ENCODE results near the gene C2orf68.
"Not testable (repeated sequence)": the region's sequence is repeated elsewhere in the genome, so short reads cannot be mapped to it uniquely, and the experiment has no call there.

The C2orf68 gene

DNA sequence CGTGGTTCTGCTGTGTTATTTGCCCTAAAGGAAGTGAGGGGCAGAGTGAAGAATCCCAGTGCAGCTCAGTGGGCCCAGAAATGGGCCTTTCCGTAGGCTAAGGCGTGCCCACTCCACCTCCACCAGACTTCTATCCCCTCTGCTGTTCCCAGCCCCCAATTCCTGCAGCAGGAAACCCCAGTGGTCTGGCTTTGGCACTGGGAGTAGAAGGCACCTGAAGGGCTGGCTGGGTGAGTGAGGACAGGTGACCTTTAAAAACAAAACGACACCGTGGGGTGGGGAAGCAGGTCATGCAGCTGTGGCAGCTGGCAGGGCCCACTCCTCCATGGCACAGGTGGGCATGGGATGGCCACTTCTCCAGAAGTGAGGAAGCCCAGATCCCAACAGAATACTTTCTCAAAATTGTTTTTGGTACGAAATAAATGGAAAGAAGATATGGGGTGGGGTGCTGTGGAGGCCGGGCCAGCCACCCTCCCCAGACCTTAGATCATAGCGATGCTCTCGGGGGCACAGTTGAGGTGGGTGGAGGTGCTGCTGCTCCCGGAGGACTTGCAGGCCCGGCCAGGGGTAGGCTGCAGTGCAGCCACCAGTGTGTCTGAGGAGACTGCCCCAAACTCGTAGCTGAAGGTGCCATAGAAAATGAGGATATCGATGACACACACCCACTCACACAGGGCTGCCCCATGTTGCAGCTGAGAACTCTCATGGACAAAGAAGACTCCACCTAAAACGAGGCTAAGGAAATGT, 13.1 kb downstream of the C2orf68 start:
- no peak for DNase-seq

- no peak for DNase-seq
Measured at GRCh38 chr2:85597241-85597640, 14.6 kb downstream of the C2orf68 start.

DNA sequence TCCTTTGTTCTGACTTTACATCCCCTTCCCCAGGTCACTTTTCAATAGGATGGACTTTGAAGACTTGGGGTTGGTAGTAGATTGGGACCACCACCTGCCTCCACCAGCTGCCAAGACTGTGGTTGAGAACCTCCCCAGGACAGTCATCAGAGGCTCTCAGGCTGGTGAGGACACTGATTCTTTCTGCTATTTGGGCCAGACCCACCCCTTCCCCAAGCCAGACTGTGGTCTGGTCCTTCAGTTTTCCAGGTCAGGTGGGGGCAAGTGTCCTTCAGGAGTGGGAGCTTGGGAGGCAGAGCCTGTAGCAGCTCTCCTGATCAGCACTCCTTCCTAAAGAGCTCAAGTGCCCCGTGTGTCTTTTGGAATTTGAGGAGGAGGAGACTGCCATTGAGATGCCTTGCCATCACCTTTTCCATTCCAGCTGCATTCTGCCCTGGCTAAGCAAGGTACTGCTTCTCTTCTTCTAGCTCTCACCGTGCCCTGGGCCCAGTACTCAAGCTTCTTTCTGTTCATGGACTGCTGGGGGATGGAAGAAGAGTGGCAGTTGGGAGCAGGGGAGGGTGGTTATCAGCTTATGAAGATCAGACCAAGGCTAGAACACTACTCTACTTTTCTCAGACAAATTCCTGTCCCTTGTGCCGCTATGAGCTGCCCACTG, 15.3 kb downstream of the C2orf68 start:
- DNase-seq, result no peak

GRCh38 chr2:85596026-85596333, 15.9 kb downstream of the C2orf68 start:
- DNase-seq, result no peak

DNA sequence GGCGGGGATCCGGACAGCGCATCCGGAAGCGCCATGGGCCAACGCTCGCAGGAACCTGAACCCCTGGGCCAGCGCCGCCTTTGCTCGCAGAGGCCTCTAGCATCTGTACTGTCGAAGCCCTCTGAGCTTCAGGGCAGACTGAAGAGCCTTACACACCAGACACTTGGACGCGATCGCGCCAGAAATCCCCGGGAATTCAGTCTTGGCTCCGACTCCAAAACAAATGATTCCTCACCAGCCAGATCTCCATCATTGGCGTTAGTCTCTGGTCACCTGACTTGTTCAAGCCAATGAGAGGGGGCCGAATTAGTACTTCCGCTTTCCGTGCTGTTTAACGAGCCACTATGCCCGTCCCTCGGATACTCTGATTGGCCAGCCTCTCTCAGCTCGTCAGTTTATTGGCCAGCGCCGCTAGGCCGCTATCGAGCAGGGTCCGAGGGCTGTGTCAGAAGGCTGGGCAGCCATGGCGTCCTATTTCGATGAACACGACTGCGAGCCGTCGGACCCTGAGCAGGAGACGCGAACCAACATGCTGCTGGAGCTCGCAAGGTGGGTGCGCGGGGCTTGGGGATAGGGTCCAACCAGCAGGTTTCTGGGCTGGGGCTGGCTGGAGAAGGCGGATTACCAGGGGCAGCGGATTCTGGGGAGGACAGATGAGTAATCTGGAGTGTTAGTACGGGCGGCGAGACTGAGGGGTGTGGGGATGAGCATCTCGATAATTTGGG, 16.4 kb downstream of the C2orf68 start, which contains the start of gene RNF181:
Gene RNF181, plus strand, starts transcription at position 445 of the 725 bp plus-strand sequence. Its CDS starts 19 bp downstream, at position 464.
- peak; percentile 94 for DNase-seq

- DNase-seq, result no peak
Measured at GRCh38 chr2:85594715-85595300, 17.1 kb downstream of the C2orf68 start.

DNA sequence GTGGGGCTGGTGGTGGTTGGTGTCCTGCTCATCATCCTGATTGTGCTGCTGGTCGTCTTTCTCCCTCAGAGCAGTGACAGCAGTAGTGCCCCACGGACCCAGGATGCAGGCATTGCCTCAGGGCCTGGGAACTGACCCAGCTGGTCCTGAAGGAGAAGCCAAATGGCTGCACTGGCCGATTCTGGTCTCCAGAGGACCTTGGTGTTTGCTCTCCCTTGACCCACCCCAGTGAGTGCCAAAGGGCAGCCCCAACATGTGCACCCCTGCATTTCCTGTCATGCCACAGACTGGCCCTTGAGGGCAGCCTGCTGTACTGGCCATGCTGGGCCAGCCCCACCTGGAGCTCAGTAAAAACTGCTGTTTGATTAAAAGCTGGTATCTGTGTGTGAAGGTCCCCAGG, 18.8 kb downstream of the C2orf68 start:
- DNase-seq, result no peak

GRCh38 chr2:85592299-85592698, 19.6 kb downstream of the C2orf68 start:
- DNase-seq, result not testable (repeated sequence)

GRCh38 chr2:85591563-85591962, 20.3 kb downstream of the C2orf68 start:
- DNase-seq, result no peak

DNA sequence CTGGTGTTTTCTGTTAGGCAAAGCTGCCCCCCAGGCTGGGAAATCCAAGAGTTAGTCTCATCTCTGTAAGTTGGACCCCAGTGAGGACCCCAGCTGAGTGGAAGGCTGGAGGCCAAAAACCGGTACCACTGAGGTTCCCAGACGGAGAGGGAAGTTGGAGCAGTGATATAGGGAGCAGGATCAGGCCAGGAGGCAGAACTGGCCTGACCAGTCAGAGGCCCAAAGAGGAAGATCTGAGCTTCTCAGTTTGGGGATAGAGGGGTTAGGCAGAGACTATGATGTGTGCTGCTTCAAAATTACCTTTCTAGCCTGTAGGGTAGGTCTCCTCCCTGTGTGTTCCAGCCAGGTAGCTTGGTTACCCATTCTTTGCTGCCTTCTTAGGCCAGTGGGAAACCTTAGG, 20.9 kb downstream of the C2orf68 start:
- DNase-seq, result no peak

GRCh38 chr2:85589982-85590791, 21.7 kb downstream of the C2orf68 start:
- DNase-seq, result no peak

- no peak for DNase-seq
Measured at GRCh38 chr2:85589181-85589580, 22.7 kb downstream of the C2orf68 start.

- DNase-seq, result no peak
Measured at GRCh38 chr2:85588645-85589044, 23.2 kb downstream of the C2orf68 start.

DNA sequence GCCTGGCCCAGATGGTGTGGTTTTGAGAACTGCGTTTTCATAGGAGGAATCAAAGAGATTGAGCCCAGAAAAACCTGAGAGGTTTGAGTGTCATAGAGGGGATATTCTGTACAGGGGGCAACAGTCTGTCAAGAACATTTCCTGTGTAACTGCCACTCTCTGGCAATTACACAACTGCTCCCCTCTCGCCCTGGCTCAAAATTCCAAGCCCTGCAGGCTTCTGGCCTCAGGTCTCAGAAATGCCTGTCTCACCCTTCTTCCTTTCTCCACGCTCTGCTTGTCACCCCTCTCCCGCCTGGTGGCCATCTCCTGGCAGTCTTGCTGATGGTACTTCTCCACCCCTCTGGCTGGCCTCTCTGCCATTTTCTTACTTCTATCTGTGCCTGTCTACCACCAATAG, 23.6 kb downstream of the C2orf68 start:
- no peak for DNase-seq

DNA sequence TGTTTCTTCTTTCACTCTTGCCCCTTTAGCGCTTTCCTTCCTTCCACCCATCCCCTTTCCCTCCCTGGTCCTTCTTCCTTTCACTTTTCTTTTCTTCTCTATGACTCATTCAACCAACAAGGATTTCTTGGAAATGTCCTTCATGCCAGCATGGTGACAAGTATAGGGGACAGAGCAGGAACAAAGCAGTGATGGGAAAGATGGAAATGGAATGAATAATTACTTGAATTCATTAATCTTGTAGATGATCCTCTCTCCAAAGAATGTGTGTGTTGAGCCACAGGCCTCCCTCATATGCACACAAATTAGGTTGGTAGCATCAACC, 26.1 kb downstream of the C2orf68 start:
- no peak for DNase-seq

GRCh38 chr2:85584857-85585780, 26.7 kb downstream of the C2orf68 start:
- no peak for DNase-seq

DNA sequence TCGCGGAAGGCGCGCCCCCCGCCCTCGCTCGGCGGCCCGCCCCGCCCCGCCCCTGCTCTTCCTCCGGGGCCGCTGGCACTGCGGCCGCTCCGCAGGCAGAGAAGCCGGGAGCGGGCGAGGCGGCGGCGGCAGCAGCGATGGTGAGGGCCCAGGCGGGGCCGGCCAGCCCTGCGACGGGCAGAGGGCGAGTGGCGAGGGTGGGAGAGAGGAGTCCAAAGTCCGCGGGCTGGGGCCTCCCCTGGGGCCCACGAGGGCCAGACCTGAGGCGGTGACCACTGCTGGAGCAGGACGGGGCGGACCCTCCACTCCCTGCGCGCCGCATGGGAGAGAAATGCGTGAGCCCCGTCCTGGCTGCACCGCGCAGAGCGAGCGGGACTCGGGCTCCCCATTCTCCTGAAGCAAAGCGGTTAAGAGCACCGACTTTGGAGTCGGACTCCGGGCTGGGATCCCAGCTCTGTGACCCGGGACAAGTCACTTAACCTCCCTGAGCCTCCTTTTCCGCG, 27.5 kb downstream of the C2orf68 start, which contains the start of gene VAMP5:
Gene VAMP5, plus strand, starts transcription at position 78 of the 503 bp plus-strand sequence. Its CDS starts 60 bp downstream, at position 138.
- DNase-seq, result no peak

DNA sequence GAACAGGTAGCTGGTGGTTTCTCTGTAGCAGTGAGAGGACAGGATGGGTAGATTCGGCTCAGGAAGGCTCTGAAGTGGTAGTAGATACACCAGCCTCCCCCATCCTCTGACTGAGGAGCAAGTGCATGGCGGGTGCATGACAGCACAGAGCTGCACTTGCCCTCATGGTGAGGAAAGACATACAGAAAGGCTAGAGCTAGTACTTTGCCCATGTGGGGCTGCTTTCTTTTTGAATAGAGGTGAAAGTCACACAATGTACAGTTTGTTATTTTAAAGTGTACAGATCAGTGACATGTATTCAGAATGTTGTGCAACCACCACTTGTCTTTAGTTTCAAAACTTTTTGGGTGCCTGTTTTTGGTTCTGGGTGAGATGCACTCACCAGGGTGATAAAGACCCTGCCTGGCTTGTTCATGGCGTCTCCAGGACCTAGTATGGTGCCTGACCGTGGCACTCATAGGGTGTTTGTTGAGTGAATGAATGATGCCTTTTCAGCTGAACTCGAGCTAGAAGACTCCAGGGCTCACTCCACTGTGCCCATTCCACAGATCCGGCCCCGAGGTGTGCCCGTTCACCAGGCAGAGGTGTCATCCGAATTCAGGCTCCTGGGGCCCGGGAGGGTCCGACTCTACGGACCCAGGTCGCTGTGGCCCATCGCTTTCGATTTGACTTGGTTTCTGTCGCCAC, 28.1 kb downstream of the C2orf68 start:
- DNase-seq, result no peak

- DNase-seq, result no peak
Measured at GRCh38 chr2:85582492-85582891, 29.4 kb downstream of the C2orf68 start.

DNA sequence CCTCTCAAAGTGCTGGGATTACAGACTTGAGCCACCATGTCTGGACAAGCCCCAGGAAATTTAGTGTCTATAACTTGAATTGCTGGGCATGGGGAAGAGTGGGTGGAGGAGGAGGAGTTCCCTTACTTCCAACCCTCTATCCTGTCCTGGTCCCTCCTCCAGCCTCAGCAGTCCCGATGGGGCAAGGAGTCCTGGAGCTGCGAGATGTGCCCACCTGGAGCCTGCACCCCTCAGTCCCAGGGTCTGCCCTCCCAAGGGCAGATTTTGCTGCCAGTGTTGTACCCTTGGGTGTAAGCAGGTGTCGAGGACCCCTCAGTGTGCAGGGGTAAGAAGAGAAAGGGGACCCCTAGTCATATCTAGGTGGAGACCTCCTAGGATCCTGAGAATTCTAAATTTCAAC, 31.7 kb downstream of the C2orf68 start:
- no peak for DNase-seq
